ENCODE data around the gene SPRYD4.
"Not testable (repeated sequence)": the region's sequence is repeated elsewhere in the genome, so short reads cannot be mapped to it uniquely, and the experiment has no call there.

SPRYD4 gene

GRCh38 chr12:56468216-56469006 lies at the start of gene SPRYD4:
Gene SPRYD4, plus strand, starts transcription at chr12:56468578. Its CDS starts 14 bp downstream, at chr12:56468592.
- peak; percentile 95 for DNase-seq

- no peak for DNase-seq
Measured at GRCh38 chr12:56420411-56420810, 48.0 kb upstream of the SPRYD4 start.

DNA sequence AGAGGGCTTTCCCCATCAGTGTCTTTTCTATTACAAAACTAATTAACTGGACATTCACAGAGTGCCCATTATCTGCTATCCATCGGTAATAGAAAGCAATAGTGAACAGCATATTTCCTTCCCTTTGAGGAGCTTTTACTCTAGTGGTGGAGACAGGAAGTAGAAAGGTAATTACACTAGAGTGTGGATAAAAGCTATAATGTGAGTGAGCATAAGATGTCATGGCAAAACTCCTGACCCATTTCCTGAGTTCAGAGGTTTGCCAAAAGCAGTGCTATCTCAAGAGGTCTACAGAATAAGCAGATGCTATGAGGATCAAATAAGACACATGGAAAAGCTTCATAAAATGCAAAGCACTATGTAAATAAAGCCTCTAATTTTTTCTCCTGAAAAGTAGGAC lies 43.2 kb upstream of the SPRYD4 start:
- DNase-seq, result no peak

GRCh38 chr12:56425940-56426438 lies 42.4 kb upstream of the SPRYD4 start:
- no peak for DNase-seq

GRCh38 chr12:56431288-56431687 lies 37.1 kb upstream of the SPRYD4 start:
- no peak for DNase-seq

- DNase-seq, result no peak
Measured at GRCh38 chr12:56431850-56432249, 36.5 kb upstream of the SPRYD4 start.

DNA sequence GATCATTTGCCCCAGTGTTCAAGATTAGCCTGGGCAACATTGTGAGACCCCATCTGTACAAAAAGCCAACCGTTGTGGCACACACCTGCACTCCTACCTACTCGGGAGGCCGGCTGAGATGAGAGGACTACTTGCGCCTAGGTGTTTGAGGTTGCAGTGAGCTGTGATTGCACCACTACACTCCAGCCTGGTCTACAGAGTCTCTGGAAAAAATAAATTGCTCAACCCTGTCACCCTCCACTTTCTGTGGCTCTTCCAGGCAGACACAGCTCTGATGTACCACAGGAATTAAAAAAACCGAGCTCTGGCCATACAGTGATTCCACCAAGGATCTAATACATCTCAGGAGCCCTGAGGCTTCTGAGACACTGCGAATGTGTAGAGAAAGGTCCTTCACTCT lies 33.5 kb upstream of the SPRYD4 start:
- no peak for DNase-seq

- no peak for DNase-seq
Measured at GRCh38 chr12:56437430-56438176, 30.8 kb upstream of the SPRYD4 start.

DNA sequence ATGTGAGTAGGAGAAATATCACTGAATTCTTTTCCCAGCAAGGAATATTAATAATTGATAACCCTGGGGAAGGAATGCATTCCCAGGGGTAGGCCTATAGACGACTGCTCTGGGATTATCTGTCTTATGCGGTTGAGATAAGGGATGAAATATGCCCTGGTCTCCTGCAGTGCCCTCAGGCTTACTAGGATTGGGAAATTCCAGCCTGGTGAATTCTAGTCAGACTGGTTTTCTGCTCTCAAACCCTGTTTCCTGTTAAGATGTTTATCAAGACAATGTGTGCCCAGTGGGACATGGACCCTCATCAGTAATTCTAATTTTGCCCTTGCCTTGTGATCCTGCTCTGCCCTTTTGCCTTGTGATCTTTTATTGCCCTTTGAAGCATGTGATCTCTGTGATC lies 25.2 kb upstream of the SPRYD4 start:
- not testable (repeated sequence) for DNase-seq

DNA sequence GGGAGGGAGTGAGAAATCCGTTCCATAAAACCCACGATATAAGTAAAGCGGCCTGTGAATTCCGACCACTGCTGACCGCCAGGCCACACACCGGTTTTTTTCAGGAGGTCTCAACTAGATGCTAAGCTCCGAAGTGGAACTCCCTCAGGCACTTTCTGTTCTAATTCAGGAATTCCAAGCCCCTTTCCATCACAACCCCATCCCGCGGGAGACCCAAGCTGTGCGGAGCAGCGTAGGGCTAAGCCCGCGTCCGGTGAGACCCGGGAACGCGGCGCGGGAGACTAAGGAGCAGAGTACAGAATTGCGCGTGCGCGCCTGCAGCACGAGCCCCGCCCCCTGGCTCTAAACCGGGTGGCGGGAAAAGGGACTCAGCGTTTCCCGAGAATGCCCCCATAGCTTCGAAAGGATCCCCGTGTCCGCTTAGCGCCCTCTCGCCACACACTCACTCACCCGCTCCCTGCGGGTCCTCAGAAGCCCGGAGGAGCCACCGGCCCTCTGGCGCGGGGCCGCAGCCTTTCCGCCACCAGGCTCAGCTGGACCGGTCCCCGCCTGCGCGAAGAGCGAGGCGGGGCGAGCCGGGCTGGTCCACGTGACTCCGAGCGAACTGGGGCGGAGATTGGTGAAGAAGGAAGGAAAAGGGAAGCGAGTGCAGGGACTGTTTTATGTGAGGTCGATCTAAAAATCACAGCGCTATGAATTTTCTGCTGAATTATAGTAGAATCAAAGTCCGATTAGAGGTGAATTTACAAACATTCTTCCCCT lies 19.3 kb upstream of the SPRYD4 start, which contains the start of gene TIMELESS:
TIMELESS (minus strand) TSS at position 567 of the 762 bp plus-strand sequence. CDS start 15,256 bp downstream, outside the sequence.
- DNase-seq, result peak; percentile 85

GRCh38 chr12:56449622-56449984 lies 18.8 kb upstream of the SPRYD4 start:
- no peak for DNase-seq

DNA sequence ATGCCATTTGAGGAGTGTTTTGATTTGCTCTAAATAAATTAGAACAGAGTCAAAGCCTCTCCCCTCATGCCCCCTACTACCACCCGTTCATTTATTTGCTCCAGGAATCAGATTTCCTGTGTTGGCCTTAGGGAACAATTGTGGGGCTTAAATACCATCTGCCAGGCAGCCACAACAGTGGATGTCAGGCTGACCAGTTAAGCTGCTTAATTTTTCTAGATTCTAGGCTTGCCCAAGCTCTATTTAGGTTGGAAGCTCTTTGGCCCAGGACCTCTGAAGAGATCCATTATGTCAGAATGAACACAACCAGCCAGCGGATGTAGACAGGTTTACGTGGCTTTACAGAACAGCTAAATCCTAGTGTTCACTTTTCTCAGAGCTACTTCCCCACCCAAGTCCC lies 18.1 kb upstream of the SPRYD4 start:
- no peak for DNase-seq

GRCh38 chr12:56451147-56451546 lies 17.2 kb upstream of the SPRYD4 start:
- no peak for DNase-seq

DNA sequence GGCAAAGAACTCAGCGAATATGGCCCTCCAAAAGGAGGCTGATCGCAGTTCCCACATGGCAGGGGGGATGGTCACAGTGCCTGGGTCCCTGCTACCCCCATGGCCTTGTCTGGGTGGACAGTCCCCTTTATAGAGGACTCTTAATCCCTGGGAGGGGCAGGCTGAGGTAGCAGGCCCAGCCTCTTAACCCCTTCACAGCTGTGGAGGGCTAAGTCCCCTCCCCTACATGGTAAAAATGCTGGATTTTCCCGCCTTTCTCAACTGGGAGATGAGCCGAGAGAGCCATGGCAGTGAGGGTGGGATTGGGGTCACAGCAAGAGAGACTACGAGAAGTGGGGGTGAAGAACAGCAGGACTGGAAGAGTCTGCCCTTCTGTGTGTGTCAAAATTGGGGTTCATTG lies 13.8 kb upstream of the SPRYD4 start, which contains the start of gene MIP:
MIP (minus strand) TSS at position 101 of the 400 bp plus-strand sequence; CDS start at position 57, 44 bp downstream.
- no peak for DNase-seq

- no peak for DNase-seq
Measured at GRCh38 chr12:56457817-56458216, 10.6 kb upstream of the SPRYD4 start.

DNA sequence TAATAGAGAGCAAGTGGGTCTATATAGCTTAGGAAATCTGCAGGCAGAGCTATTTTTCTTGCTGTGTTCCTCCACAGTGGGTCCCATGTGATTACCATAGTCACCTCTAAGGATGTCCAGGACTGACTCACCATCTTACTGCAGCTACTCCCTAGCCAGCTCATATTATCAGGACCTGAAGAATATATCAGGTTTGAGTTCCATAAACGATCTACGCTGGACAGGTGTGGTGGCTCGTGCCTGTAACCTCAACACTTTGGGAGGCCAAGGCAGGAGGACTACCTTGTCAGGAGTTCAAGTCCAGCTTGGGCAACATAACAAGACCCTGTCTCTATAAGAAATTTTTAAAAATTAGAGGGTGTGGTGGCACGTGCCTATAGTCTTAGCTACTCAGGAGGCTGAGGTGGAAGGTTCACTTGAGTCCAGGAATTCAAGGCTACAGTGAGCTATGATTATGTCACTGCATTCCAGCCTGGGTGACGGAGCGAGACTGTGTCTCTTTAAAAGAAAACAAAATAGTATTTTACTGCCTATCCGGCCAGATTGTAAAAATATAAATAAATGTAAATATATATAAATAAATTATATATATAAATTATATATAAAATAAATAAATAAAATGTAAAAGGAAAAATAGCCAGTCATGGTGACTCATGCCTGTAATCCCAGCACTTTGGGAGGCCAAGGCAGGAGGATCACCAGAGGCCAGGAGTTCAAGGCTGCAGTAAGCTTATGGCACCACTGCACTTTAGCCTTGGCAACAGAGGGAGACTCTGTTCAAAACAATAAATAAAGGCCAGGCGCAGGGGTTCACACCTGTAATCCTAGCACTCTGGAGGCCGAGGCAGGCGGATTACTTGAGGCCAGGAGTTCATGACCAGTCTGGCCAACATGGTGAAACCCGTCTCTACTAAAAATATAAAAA lies 6.9 kb upstream of the SPRYD4 start:
- no peak for DNase-seq

- no peak for DNase-seq
Measured at GRCh38 chr12:56462565-56462964, 5.8 kb upstream of the SPRYD4 start.

DNA sequence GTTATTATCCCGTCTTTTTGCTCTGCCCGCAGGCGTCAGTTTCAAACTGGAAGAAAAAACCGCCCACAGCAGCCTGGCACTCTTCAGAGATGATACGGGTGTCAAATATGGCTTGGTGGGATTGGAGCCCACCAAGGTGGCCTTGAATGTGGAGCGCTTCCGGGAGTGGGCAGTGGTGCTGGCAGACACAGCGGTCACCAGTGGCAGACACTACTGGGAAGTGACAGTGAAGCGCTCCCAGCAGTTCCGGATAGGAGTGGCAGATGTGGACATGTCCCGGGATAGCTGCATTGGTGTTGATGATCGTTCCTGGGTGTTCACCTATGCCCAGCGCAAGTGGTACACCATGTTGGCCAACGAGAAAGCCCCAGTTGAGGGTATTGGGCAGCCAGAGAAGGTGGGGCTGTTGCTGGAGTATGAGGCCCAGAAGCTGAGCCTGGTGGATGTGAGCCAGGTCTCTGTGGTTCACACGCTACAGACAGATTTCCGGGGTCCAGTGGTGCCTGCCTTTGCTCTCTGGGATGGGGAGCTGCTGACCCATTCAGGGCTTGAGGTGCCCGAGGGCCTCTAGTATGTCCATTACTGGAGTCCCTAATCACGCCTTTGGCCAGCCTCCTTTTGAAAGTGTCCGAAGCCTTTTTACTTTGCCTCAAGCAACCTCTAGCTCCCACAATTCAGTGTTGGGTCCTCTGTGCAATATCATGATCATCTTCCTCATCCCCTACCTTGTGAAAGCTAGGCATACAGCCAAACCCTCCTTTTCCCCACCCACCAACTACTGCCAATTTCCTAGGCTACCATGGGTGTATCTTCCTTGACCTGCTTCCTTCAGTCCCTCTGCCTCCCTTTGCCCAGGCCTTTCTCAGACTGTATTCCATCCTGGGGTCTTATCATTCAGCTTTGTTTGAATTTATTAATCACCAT lies 891 bp downstream of the SPRYD4 start:
- no peak for DNase-seq

GRCh38 chr12:56474389-56474788 lies 6.0 kb downstream of the SPRYD4 start:
- no peak for DNase-seq

- no peak for DNase-seq
Measured at GRCh38 chr12:56476143-56476542, 7.8 kb downstream of the SPRYD4 start.

DNA sequence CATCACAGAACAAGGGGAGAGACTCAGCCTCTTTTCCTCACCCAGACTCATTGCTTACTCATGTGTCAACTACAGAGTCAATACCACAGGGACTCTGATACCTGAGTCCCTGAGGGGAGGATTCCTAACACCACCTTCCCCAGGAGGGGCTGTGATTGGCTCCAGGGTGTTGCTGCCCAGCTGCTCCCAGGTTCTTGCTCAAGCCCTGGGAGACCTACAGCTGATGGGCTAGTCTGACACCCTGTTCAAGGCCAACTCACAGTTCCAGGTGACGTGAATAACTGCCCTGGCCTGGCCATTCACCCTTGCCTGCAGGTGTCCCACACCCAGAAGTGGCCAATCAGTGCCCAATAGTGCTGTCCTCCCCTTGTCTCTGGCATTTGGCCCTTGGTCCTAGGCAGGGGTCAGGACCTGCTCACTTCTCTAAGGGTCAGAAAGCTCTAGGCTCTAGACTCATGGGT lies 8.6 kb downstream of the SPRYD4 start:
- DNase-seq, result no peak

Measured in CD4-positive, alpha-beta T cell treated with Interleukin-12 subunit alpha and Interleukin-12 subunit beta, for 1 hour (primary cell).